ENCODE measurements around the gene C16orf74.

GRCh38 chr16:85722128-85722893 lies 28.6 kb downstream of the C16orf74 start:
- TF ChIP-seq CTCF (IDR thresholded peaks at IDR 0.05) = no peak
- TF ChIP-seq ZFX (IDR thresholded peaks at IDR 0.05; ENCODE audit: borderline replicate concordance) = no peak

Data from 22Rv1 (cell line).